GM12865 (cell line): Measurements from ENCODE around the gene SH3BP5L.
"Not testable (repeated sequence)": the region's sequence is repeated elsewhere in the genome, so short reads cannot be mapped to it uniquely, and the experiment has no call there.

Experiments used
- DNase-seq: peaks from one replicate; pipeline ENCODE4 v3.0.0; 2010; ENCODE audit warnings: low read depth
- H3K4me3 ChIP-seq: 2 replicates; pipeline ENCODE4 v1.5.1; 2011; ENCODE audit warnings: mild to moderate bottlenecking, low read depth, low read length, control low read depth
- CTCF ChIP-seq: IDR thresholded peaks from 2 replicates; pipeline ENCODE4 v1.5.1; 2011; ENCODE audit warnings: low read length, control low read depth, low read depth, inconsistent platforms; ENCODE audit not compliant: insufficient read depth; ENCODE audit errors: missing control alignments

Gene SH3BP5L

GRCh38 chr1:248838357-248839167 is 12.8 kb upstream of the SH3BP5L start:
- peak; percentile 95 for DNase-seq
- H3K4me3 ChIP-seq, result peak overlapping the region; percentile 62
- TF ChIP-seq CTCF, result no peak

GRCh38 chr1:248837781-248838356 is 12.2 kb upstream of the SH3BP5L start, which contains the start of gene ZNF672:
ZNF672 (plus strand) TSS chr1:248838224; CDS start chr1:248847275, 9,051 bp downstream.
- TF ChIP-seq CTCF, result no peak
- DNase-seq, result peak; percentile 97

GRCh38 chr1:248837045-248837780 is 11.5 kb upstream of the SH3BP5L start:
- no peak for TF ChIP-seq CTCF
- peak overlapping the region; percentile 62 for H3K4me3 ChIP-seq
- no peak for DNase-seq

More at GRCh38 chr1:248837781-248838356, 12.2 kb upstream of the SH3BP5L start, which contains the start of gene ZNF672:
- H3K4me3 ChIP-seq, result peak within 1 kb of the TSS; percentile 62

GRCh38 chr1:248834343-248834940 is 8.7 kb upstream of the SH3BP5L start:
- H3K4me3 ChIP-seq, result no peak overlapping the region
- no peak for TF ChIP-seq CTCF
- DNase-seq, result no peak

- DNase-seq, result no peak
- no peak for TF ChIP-seq CTCF
- H3K4me3 ChIP-seq, result no peak overlapping the region
Observed at GRCh38 chr1:248831842-248832241, 6.1 kb upstream of the SH3BP5L start.

- not testable (repeated sequence) for H3K4me3 ChIP-seq, DNase-seq
Observed at GRCh38 chr1:248830718-248831017, 5.0 kb upstream of the SH3BP5L start.

GRCh38 chr1:248828845-248829244 is 3.1 kb upstream of the SH3BP5L start:
- no peak for TF ChIP-seq CTCF
- DNase-seq, result no peak
- no peak overlapping the region for H3K4me3 ChIP-seq
